BLaER1 (cell line): ENCODE data around the gene OR5H15.
"Not testable (repeated sequence)": the region's sequence is repeated elsewhere in the genome, so short reads cannot be mapped to it uniquely, and the experiment has no call there.

ENCODE experiments used
- H3K27ac ChIP-seq: shearing (Covaris generic); formaldehyde crosslinking; 2 replicates; pipeline ENCODE4 v1.8.1; 2022
- H3K27me3 ChIP-seq: shearing (Covaris generic); formaldehyde crosslinking; 2 replicates; pipeline ENCODE4 v1.8.1; 2022
- H3K36me3 ChIP-seq: shearing (Covaris generic); formaldehyde crosslinking; 2 replicates; pipeline ENCODE4 v1.8.1; 2022
- H3K4me1 ChIP-seq: shearing (Covaris generic); formaldehyde crosslinking; 2 replicates; pipeline ENCODE4 v1.8.1; 2022
- H3K4me2 ChIP-seq: shearing (Covaris generic); formaldehyde crosslinking; 2 replicates; pipeline ENCODE4 v1.8.1; 2022
- H3K4me3 ChIP-seq: shearing (Covaris generic); formaldehyde crosslinking; 2 replicates; pipeline ENCODE4 v1.8.1; 2022
- H3K9ac ChIP-seq: shearing (Covaris generic); formaldehyde crosslinking; 2 replicates; pipeline ENCODE4 v1.8.1; 2022
- H3K9me3 ChIP-seq: shearing (Covaris generic); formaldehyde crosslinking; 2 replicates; pipeline ENCODE4 v1.8.1; 2022
- H4K20me1 ChIP-seq: shearing (Covaris generic); formaldehyde crosslinking; 2 replicates; pipeline ENCODE4 v1.8.1; 2022
- Cebpa-rat ChIP-seq: shearing (Covaris generic); IDR thresholded peaks from 2 replicates; pipeline ENCODE4 v1.8.1; 2022

OR5H15 gene

DNA sequence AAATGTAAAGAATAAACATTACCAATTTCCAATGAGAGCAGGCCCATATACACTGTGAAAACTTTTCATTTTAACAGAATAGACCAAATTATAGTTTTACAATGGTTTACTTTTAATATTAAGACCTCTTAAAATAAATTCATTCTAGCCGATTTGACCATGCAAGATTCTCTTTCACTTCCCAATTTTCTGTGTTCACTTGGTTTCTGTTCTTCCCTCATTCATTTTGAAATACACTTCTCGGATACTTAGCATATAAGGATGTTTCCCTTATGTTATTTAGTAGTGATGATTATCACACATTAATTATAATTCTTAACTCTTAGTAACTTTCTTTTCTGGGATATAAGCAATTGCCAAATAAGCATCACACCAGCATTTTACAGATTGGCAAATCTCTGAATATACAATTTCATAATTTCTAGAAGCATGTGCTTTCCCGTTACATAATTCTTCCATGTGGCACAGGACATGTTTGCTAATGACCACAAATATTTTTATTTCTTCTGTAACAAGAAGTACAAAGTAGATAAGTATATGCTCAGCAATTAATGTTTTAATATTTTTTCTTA lies 13.9 kb downstream of the OR5H15 start:
- Histone ChIP-seq H3K27ac (no peak overlapping the region), H3K4me3 (no peak overlapping the region), H3K4me1 (no peaks in the 10 kb centered on the region), H3K4me2 (no peak overlapping the region), H4K20me1 (no peaks in the 10 kb centered on the region), H3K9ac (no peak overlapping the region), H3K9me3 (no peaks in the 10 kb centered on the region), H3K36me3 (no peaks in the 10 kb centered on the region), H3K27me3 (no peaks in the 10 kb centered on the region)
- TF ChIP-seq Cebpa-rat = no peak

DNA sequence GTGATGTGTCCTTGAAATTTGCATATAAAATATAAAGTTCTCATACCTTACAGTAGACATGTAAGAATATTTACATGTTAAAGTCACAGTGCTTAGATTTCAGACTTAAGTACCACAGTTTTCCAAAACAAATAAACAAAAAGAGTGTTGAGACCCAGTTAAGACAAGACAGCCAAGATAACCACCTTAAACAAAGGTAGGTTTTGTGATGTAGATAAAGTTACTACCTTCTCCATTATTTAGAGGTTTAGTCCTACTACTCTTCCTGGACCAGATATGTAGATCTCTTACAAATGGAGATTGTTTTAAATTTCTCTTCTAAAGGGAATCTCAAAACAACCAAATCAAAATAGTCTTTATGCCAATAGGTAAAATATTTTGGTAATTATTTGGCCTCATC lies 15.7 kb downstream of the OR5H15 start:
- no peak overlapping the region for H3K4me3 ChIP-seq
- H3K9me3 ChIP-seq = no peaks in the 10 kb centered on the region
- TF ChIP-seq Cebpa-rat = no peak
- no peaks in the 10 kb centered on the region for H3K36me3 ChIP-seq
- no peak overlapping the region for H3K4me2 ChIP-seq
- H3K27ac ChIP-seq = no peak overlapping the region
- no peaks in the 10 kb centered on the region for H4K20me1 ChIP-seq
- H3K9ac ChIP-seq = no peak overlapping the region
- no peaks in the 10 kb centered on the region for H3K4me1 ChIP-seq
- H3K27me3 ChIP-seq = no peaks in the 10 kb centered on the region

DNA sequence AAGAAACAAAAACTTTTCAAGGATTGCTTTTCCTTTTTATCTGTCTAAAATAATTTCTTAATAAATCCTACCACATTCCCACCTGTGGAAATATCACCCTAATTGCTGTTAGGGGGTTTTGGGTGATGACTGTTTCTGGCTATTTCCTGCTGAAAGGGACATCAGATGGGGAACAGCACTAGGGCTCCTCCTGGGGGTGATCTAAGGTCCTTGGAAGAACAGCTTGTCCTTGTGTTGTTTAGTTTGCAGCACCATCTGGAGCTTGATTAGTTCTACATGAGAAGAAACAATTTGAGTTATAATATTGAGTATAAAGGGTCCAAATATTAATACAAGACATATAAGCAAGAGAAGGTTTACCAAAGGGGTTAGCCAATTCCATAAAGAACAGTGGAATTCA lies 18.7 kb downstream of the OR5H15 start:
- TF ChIP-seq Cebpa-rat = no peak
- Histone ChIP-seq H3K9ac (no peak overlapping the region), H3K27ac (no peak overlapping the region), H4K20me1 (no peaks in the 10 kb centered on the region), H3K9me3 (no peaks in the 10 kb centered on the region), H3K4me3 (no peak overlapping the region), H3K4me1 (no peaks in the 10 kb centered on the region), H3K4me2 (no peak overlapping the region), H3K36me3 (no peaks in the 10 kb centered on the region), H3K27me3 (no peaks in the 10 kb centered on the region)

DNA sequence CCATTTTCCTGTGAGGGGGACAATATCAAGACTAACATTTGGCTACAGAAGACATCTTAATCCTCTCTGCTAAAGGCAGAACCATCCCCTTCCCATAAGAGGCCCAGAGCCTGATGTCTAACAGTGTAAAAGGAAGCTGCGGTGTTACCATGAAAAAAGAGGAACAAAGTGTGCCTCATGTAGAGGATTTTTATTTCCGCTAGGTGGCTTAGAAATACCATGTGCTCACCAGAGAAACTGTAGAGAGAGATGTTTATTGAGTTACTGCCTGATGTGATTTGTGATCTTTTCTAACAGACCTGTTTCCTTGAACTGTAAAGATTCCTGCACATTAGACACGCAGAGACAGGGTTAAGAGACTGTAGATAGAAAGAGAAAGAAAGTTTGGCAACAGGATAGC lies 22.0 kb downstream of the OR5H15 start:
- no peak overlapping the region for H3K9ac ChIP-seq
- H3K4me2 ChIP-seq = no peak overlapping the region
- TF ChIP-seq Cebpa-rat = no peak
- H4K20me1 ChIP-seq = no peaks in the 10 kb centered on the region
- H3K9me3 ChIP-seq = no peaks in the 10 kb centered on the region
- H3K4me3 ChIP-seq = no peak overlapping the region
- H3K36me3 ChIP-seq = no peaks in the 10 kb centered on the region
- H3K27ac ChIP-seq = no peak overlapping the region
- H3K4me1 ChIP-seq = no peaks in the 10 kb centered on the region
- H3K27me3 ChIP-seq = no peaks in the 10 kb centered on the region

DNA sequence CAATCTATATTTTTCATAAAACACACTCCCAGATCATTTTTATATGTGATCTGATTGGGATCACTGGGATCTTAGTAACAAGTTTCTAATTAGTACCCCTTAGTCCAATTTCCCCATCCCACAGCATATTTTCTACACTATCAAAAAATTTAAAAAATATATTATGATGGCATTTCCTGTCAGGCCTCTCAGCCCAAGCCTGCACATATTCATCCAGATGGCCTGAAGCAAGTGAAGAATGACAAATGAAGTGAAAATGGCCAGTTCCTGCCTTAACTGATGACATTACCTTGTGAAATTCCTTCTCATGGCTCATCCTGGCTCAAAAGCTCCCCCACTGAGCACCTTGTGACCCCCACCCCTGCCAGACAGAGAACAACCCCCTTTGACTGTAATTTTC lies 24.4 kb downstream of the OR5H15 start:
- not testable (repeated sequence) for H3K4me2 ChIP-seq, H3K4me3 ChIP-seq, H4K20me1 ChIP-seq, H3K27ac ChIP-seq, H3K9ac ChIP-seq, H3K27me3 ChIP-seq, H3K4me1 ChIP-seq, H3K36me3 ChIP-seq, H3K9me3 ChIP-seq

DNA sequence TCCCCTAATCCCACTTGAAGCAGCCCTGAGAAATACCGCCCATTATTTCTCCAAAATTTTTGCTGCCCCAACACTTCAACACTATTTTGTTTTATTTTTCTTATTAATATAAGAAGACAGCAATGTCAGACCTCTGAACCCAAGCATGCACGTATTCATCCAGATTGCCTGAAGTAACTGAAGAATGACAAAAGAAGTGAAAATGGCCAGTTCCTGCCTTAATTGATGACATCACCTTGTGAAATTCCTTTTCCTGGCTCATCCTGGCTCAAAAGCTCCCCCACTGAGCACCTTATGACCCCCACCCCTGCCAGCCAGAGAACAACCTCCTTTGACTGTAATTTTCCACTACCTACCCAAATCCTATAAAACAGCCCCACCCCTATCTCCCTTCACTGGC lies 29.8 kb downstream of the OR5H15 start:
- H3K27me3 ChIP-seq, H3K27ac ChIP-seq, H4K20me1 ChIP-seq, H3K9ac ChIP-seq, H3K4me2 ChIP-seq, H3K4me3 ChIP-seq, H3K4me1 ChIP-seq, H3K36me3 ChIP-seq, H3K9me3 ChIP-seq: not testable (repeated sequence)

- no peak for TF ChIP-seq Cebpa-rat
- H3K27me3 ChIP-seq = no peaks in the 10 kb centered on the region
- no peaks in the 10 kb centered on the region for H3K9me3 ChIP-seq
- no peak overlapping the region for H3K27ac ChIP-seq
- no peaks in the 10 kb centered on the region for H4K20me1 ChIP-seq
- no peak overlapping the region for H3K9ac ChIP-seq
- no peak overlapping the region for H3K4me3 ChIP-seq
- H3K4me2 ChIP-seq = no peak overlapping the region
- H3K4me1 ChIP-seq = no peaks in the 10 kb centered on the region
- H3K36me3 ChIP-seq = no peaks in the 10 kb centered on the region
Observed at GRCh38 chr3:98199020-98199419, 32.5 kb downstream of the OR5H15 start.

GRCh38 chr3:98209244-98209643 lies 42.7 kb downstream of the OR5H15 start:
- H3K9ac ChIP-seq = no peak overlapping the region
- H3K4me3 ChIP-seq = no peak overlapping the region
- H3K27me3 ChIP-seq = no peaks in the 10 kb centered on the region
- no peaks in the 10 kb centered on the region for H3K9me3 ChIP-seq
- no peak overlapping the region for H3K4me2 ChIP-seq
- H4K20me1 ChIP-seq = no peaks in the 10 kb centered on the region
- H3K36me3 ChIP-seq = no peaks in the 10 kb centered on the region
- H3K4me1 ChIP-seq = no peaks in the 10 kb centered on the region
- TF ChIP-seq Cebpa-rat = no peak
- H3K27ac ChIP-seq = no peak overlapping the region

DNA sequence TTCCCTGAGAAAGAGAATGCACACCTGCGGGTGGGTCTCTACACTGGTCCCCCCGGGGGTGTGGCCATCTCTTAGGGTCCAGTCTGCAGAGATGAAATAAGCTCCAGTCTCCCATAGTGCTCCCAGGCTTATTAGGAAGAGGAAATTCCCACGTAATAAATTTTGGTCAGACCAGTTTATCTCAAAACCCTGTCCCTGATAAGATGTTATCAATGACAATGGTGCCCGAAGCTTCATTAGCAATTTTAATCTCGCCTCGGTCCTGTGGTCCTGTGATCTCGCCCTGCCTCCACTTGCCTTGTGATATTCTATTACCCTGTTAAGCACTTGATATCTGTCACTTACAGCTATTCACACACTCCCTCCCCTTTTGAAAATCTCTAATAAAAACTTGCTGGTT lies 46.8 kb downstream of the OR5H15 start:
- no peak overlapping the region for H3K4me3 ChIP-seq
- no peak overlapping the region for H3K4me2 ChIP-seq
- no peaks in the 10 kb centered on the region for H4K20me1 ChIP-seq
- H3K4me1 ChIP-seq = no peaks in the 10 kb centered on the region
- H3K9ac ChIP-seq = no peak overlapping the region
- H3K9me3 ChIP-seq = no peaks in the 10 kb centered on the region
- H3K27ac ChIP-seq = no peak overlapping the region
- no peak for TF ChIP-seq Cebpa-rat
- H3K27me3 ChIP-seq = no peaks in the 10 kb centered on the region
- no peaks in the 10 kb centered on the region for H3K36me3 ChIP-seq

DNA sequence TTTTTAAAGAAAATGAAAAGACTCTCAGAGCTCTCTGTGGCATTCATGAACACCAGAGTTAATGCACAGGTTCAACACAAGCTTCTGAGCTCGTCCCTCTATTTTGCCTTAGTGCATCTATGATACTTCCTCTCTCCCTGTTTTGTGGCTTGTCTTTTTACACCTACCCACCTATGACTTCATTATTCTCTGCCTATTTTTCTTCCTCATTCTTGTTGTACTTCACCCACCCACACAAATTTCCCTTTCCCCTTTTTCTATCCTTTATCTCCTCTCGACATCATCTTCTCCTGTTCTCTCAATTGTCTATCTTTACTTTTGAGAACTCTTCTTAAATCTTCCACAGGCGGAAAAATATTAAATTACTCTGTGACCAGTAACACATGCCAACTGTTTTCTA lies 48.6 kb downstream of the OR5H15 start:
- Histone ChIP-seq H3K27ac (no peak overlapping the region), H3K9ac (no peak overlapping the region), H3K27me3 (no peaks in the 10 kb centered on the region), H3K9me3 (no peaks in the 10 kb centered on the region), H4K20me1 (no peaks in the 10 kb centered on the region), H3K4me1 (no peaks in the 10 kb centered on the region), H3K36me3 (no peaks in the 10 kb centered on the region), H3K4me2 (no peak overlapping the region), H3K4me3 (no peak overlapping the region)
- no peak for TF ChIP-seq Cebpa-rat
